ENCODE data around the gene AGBL5. TPM values are rescaled to one million over a fixed set of nuclear protein-coding genes. Genes with fewer than 3 reads are reported as not detected.

AGBL5 gene
- total and polyA plus RNA-seq, 3 donors from 2014 or later, result 227 to 784 (median 294) TPM

GRCh38 chr2:27089111-27089954, 37.9 kb downstream of the AGBL5 start:
- WGBS, 2 donors, result 88 to 93% methylated on average over 14 of the region's 14 CpGs
- H3K4me3 ChIP-seq, result no peak overlapping the region
- no peak overlapping the region for H3K27ac ChIP-seq

DNA sequence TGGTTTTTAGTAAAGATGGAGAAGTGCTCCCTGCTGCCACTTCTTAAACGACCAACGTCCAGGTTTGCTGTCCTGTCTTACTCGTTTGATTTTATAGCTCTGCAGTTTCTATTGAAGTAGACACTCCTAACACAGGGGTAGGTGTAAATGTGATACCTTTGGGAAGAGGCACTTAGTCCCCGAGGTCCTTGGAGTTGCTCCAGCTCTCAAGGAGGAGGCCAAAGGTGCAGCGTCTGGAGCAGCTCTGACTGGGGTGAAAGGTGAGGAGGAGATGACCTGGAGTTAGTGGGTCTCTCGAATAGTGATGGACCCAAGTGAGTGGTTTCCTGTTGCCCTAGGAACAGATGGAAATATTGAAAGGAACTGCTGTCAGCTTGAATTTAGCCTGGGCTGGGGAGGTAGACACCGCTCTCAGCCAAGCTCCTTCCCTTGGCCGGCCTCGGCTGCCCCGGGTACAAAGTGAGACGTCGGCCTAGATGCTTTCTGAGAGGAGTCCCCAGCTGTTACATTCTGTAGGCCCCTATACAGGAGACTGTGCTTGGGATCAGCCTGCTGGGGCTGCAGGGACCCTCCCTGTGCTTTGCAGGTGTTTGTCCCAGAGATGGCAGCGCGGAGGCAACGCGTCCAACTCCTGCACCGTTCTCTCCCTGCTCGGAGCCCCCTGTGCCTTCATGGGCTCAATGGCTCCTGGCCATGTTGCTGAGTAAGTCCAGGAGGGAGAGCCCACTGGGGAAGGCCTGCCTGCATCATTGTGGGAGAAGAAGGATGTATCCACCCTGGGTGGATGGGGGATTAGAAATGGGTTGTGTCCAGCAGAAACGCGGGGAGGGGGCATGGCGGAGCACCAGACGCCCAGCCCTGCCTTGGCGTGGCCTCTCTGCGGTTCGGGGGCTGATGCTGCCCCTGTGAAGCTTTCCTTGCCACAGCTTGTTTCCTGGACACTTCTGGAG, 40.6 kb downstream of the AGBL5 start:
- intact Hi-C loops (cut with DNase I; ENCODE audit: low total_unique reads), result loop anchor here (10.0 kb wide), 1 partner anchor 213 kb away; the partner anchor contains the start of gene UCN
- Histone ChIP-seq H3K4me3 (no peak overlapping the region), H3K27ac (peak overlapping the region in 1 of 2 donors; percentile 21), H3K4me1 (peaks cover 29% of the 10 kb centered on the region), H3K27me3 (no peaks in the 10 kb centered on the region), H3K9me3 (no peaks in the 10 kb centered on the region), H3K36me3 (ENCODE audit: low read depth, missing control alignments) (no peaks in the 10 kb centered on the region)
- DNase-seq, result no peak
- TF ChIP-seq, protein P1, sequence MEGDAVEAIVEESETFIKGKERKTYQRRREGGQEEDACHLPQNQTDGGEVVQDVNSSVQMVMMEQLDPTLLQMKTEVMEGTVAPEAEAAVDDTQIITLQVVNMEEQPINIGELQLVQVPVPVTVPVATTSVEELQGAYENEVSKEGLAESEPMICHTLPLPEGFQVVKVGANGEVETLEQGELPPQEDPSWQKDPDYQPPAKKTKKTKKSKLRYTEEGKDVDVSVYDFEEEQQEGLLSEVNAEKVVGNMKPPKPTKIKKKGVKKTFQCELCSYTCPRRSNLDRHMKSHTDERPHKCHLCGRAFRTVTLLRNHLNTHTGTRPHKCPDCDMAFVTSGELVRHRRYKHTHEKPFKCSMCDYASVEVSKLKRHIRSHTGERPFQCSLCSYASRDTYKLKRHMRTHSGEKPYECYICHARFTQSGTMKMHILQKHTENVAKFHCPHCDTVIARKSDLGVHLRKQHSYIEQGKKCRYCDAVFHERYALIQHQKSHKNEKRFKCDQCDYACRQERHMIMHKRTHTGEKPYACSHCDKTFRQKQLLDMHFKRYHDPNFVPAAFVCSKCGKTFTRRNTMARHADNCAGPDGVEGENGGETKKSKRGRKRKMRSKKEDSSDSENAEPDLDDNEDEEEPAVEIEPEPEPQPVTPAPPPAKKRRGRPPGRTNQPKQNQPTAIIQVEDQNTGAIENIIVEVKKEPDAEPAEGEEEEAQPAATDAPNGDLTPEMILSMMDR (IDR thresholded peaks at IDR 0.05), result no peak
- no peak for TF ChIP-seq POLR2A (IDR thresholded peaks at IDR 0.05)
- WGBS, 2 donors, result 68 to 75% methylated on average over 20 to 25 of the region's 25 CpGs

More at GRCh38 chr2:27089111-27089954, 37.9 kb downstream of the AGBL5 start:
- no peak for TF ChIP-seq POLR2A (IDR thresholded peaks at IDR 0.05)
- TF ChIP-seq, protein P1 (IDR thresholded peaks at IDR 0.05), result no peak
- no peaks in the 10 kb centered on the region for H3K9me3 ChIP-seq
- no peak for DNase-seq
- no peaks in the 10 kb centered on the region for H3K36me3 ChIP-seq (ENCODE audit: low read depth, missing control alignments)
- no peaks in the 10 kb centered on the region for H3K27me3 ChIP-seq
- intact Hi-C loops (cut with DNase I; ENCODE audit: low total_unique reads), result loop anchor here (5.0 to 10.0 kb wide), 2 partner anchors 125 to 127 kb away; partner anchors contain the start of genes ATRAID, CAD and SLC5A6
- peaks cover 13% of the 10 kb centered on the region for H3K4me1 ChIP-seq

DNA sequence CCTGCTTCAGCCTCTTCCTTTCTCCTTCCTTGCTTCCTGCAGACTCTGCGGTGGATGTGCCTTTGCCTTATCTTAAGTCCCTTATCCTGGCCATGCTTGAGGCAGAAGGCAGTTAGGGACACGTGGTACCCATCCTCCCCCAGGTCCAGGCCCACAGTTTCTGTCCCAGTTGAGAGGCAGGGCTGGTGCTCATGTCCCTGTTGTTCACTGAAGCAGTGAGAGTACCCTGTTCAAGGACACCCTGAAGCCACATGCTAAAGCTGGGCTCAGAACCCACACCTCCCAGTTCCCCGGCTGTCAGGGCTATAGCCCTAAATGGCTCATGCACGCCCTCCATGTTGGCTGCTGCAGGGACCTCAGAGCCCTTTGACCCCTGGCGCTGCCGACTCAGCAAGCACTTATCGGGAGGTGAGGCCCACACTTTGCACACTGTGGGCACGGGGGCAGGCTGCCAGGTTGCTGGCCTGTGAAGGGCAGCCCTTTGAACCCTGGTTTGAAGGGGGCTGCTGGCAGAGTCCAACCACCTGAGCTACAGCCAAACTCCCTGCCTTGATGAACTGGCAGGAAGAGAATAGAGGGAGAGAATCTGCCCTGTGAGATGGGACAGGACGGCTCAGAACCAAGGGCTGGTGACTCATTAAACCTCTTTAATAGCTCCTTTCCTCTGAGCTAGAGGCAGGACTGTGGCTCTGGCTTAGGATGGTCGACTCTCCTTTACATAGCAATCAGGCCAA, 41.4 kb downstream of the AGBL5 start:
- peaks cover 29% of the 10 kb centered on the region for H3K4me1 ChIP-seq
- H3K27ac ChIP-seq, result peak overlapping the region; percentile 21 to 45
- H3K9me3 ChIP-seq, result no peaks in the 10 kb centered on the region
- TF ChIP-seq, protein P1 (IDR thresholded peaks at IDR 0.05), result no peak
- no peak for TF ChIP-seq POLR2A (IDR thresholded peaks at IDR 0.05)
- H3K36me3 ChIP-seq (ENCODE audit: low read depth, missing control alignments), result no peaks in the 10 kb centered on the region
- peak; percentile 86 for DNase-seq
- H3K27me3 ChIP-seq, result no peaks in the 10 kb centered on the region
- 42 to 53% methylated on average over 9 to 10 of the region's 10 CpGs for WGBS, 2 donors
- no peak overlapping the region for H3K4me3 ChIP-seq
- intact Hi-C loops (cut with DNase I; ENCODE audit: low total_unique reads), result loop anchor here (10.0 kb wide), 1 partner anchor 212 kb away; the partner anchor contains the start of gene UCN

Data from testis (tissue), 3 donors.